Measurements from ENCODE around the gene CTPS2. TPM values are rescaled to one million over a fixed set of nuclear protein-coding genes. Genes with fewer than 3 reads are reported as not detected.

Gene CTPS2
- total RNA-seq, 6 donors from 2014 or later: 5.1 to 30.1 (median 10.7) TPM

DNA sequence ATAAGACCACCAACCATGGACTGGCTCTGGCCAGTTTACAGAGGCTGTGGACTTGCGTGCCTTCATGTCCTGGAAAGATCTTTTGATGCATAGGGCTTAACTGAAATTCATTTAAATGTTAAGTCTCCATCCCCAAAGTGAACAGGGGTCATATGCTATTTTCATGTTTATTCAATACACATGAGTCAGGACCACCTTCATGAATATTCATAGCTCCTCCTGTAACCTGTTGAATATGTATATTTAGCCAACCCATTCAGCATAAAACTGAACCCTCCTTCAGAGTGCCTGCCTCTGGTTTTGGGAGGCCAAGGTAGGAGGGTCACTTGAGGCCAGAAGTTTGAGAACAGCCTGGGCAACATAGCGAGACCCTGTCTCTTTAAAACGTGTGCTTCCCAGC, 7.1 kb downstream of the CTPS2 start:
- TF ChIP-seq POLR2AphosphoS5 (IDR thresholded peaks at IDR 0.05): no peak
- TF ChIP-seq EP300 (IDR thresholded peaks at IDR 0.05): no peak
- TF ChIP-seq, protein P1, sequence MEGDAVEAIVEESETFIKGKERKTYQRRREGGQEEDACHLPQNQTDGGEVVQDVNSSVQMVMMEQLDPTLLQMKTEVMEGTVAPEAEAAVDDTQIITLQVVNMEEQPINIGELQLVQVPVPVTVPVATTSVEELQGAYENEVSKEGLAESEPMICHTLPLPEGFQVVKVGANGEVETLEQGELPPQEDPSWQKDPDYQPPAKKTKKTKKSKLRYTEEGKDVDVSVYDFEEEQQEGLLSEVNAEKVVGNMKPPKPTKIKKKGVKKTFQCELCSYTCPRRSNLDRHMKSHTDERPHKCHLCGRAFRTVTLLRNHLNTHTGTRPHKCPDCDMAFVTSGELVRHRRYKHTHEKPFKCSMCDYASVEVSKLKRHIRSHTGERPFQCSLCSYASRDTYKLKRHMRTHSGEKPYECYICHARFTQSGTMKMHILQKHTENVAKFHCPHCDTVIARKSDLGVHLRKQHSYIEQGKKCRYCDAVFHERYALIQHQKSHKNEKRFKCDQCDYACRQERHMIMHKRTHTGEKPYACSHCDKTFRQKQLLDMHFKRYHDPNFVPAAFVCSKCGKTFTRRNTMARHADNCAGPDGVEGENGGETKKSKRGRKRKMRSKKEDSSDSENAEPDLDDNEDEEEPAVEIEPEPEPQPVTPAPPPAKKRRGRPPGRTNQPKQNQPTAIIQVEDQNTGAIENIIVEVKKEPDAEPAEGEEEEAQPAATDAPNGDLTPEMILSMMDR (IDR thresholded peaks at IDR 0.05): no peak
- no peak for TF ChIP-seq POLR2A (IDR thresholded peaks at IDR 0.05)
- Histone ChIP-seq H3K27me3 (no peaks in the 10 kb centered on the region), H3K27ac (no peak overlapping the region), H3K9me3 (no peaks in the 10 kb centered on the region), H3K4me1 (no peaks in the 10 kb centered on the region), H3K36me3 (peaks cover 0 to 2% (median 0%) of the 10 kb centered on the region in 4 donors), H3K4me3 (no peak overlapping the region)
- ATAC-seq (ENCODE audit: low FRiP score in 2 of 2): no peak
- DNase-seq: no peak
- 91 to 100% methylated on average over 1 to 3 of the region's 3 CpGs for WGBS, 2 donors

DNA sequence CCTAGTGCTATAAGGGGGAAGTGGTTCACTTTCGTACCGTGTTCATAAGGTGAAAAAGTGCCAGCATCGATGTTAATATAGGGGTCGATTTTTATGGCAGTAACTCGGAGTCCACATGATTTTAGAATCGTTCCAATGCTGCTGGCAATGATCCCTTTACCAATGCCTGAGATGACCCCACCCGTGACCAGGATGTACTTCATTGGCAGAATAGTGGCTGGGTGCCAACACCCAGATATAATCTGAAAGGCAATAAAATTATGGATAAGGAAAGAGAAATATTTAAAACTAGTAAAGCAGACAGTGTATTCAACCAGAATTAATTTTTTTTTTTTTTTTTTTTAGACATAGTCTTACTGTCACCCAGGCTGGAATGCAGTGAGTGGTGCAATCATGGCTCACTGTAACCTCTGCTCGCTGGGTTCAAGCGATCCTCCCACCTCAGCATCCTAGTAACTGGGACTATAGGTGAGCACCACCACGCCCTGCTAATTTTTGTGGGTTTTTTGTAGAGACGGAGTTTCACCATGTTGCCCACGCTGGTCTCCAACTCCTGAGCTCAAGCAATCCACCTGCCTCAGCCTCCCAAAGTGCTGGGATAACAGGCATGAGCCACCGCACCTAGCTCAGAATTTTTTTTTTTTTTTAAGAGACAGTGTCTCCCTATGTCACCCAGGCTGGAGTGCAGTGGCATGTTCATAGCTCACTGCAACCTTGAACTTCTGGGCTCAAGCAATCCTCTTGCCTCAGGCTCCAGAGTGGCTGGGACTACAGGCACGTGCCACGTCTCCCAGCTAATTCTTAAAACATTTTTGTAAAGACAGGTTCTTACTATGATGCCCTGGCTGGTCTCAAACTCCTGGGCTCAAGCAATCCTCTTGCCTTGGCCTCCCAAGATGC, 9.5 kb downstream of the CTPS2 start:
- no peaks in the 10 kb centered on the region for H3K27me3 ChIP-seq
- H3K27ac ChIP-seq: no peak overlapping the region
- no peak for DNase-seq
- H3K36me3 ChIP-seq: peaks cover 0 to 12% (median 0%) of the 10 kb centered on the region in 4 donors
- TF ChIP-seq, protein P1 (IDR thresholded peaks at IDR 0.05): no peak
- TF ChIP-seq EP300 (IDR thresholded peaks at IDR 0.05) (no peak), POLR2AphosphoS5 (IDR thresholded peaks at IDR 0.05) (no peak), POLR2A (IDR thresholded peaks at IDR 0.05) (no peak)
- WGBS, 2 donors: 87 to 90% methylated on average over 15 of the region's 15 CpGs
- H3K4me1 ChIP-seq: no peaks in the 10 kb centered on the region
- H3K9me3 ChIP-seq: no peaks in the 10 kb centered on the region
- no peak for ATAC-seq (ENCODE audit: low FRiP score in 2 of 2)
- no peak overlapping the region for H3K4me3 ChIP-seq

DNA sequence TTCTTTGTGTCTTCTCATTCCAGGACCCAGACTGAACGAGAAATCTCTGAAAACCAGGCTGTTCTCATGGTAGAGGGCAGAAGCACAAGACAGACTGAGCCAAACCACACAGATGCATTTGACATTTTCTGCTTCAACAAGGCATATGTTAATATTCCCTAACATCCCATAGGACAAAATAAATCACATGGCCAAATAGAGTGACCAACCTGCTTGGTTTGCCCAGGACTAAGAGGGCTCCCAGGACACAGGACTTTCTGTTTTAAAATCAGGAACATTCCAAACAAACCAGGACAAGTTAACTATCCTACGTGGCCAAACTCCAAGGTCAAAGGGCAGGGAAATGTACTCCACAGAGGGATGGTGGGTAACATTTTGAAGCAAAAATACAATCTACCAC, 11.7 kb downstream of the CTPS2 start:
- TF ChIP-seq EP300 (IDR thresholded peaks at IDR 0.05): no peak
- no peak for TF ChIP-seq POLR2A (IDR thresholded peaks at IDR 0.05)
- TF ChIP-seq, protein P1 (IDR thresholded peaks at IDR 0.05): no peak
- TF ChIP-seq POLR2AphosphoS5 (IDR thresholded peaks at IDR 0.05): no peak
- no peaks in the 10 kb centered on the region for H3K4me1 ChIP-seq
- WGBS, 2 donors: 76 to 88% methylated on average over 2 of the region's 2 CpGs
- no peak overlapping the region for H3K4me3 ChIP-seq
- H3K36me3 ChIP-seq: peaks cover 0 to 12% (median 0%) of the 10 kb centered on the region in 4 donors
- no peak overlapping the region for H3K27ac ChIP-seq
- no peaks in the 10 kb centered on the region for H3K27me3 ChIP-seq
- DNase-seq: no peak
- no peaks in the 10 kb centered on the region for H3K9me3 ChIP-seq
- ATAC-seq (ENCODE audit: low FRiP score in 2 of 2): no peak

DNA sequence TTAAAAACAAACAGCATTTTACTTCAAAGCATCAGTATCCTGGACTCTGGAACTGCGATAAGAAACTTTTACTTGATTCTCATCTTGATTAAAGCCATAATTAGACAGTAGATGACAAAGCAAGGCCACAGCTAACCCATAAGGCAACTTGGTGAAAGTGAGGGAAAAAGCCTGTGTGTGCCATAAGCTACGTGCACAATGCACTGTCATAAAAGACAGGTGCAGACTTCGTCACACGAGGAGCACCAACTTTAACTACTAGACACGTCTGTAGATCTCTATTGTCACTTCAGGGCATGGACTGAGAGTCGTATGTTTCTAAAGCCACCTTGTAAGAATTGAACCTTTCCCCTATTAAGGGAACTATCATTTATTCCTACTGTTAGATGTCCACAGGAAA, 13.1 kb downstream of the CTPS2 start:
- H3K9me3 ChIP-seq: no peaks in the 10 kb centered on the region
- no peaks in the 10 kb centered on the region for H3K4me1 ChIP-seq
- peaks cover 0 to 12% (median 0%) of the 10 kb centered on the region in 4 donors for H3K36me3 ChIP-seq
- H3K27me3 ChIP-seq: no peaks in the 10 kb centered on the region
- H3K27ac ChIP-seq: no peak overlapping the region
- WGBS, 2 donors: 78 to 93% methylated on average over 4 to 6 of the region's 6 CpGs
- TF ChIP-seq POLR2AphosphoS5 (IDR thresholded peaks at IDR 0.05) (no peak), POLR2A (IDR thresholded peaks at IDR 0.05) (no peak), EP300 (IDR thresholded peaks at IDR 0.05) (no peak)
- TF ChIP-seq, protein P1 (IDR thresholded peaks at IDR 0.05): no peak
- no peak for ATAC-seq (ENCODE audit: low FRiP score in 2 of 2)
- no peak for DNase-seq
- H3K4me3 ChIP-seq: no peak overlapping the region

Measured in upper lobe of left lung (tissue), 6 donors.